GM20000 (cell line): Measurements from ENCODE around the gene ASPN.

Experiments used
- DNase-seq: peaks from one replicate; pipeline ENCODE4 v3.0.0; 2012; ENCODE audit warnings: low spot score
- CTCF ChIP-seq: IDR thresholded peaks from 2 replicates; pipeline ENCODE4 v1.5.1; 2012; ENCODE audit warnings: mild to moderate bottlenecking, control low read depth; ENCODE audit errors: extremely low read depth, missing control alignments

ASPN gene

DNA sequence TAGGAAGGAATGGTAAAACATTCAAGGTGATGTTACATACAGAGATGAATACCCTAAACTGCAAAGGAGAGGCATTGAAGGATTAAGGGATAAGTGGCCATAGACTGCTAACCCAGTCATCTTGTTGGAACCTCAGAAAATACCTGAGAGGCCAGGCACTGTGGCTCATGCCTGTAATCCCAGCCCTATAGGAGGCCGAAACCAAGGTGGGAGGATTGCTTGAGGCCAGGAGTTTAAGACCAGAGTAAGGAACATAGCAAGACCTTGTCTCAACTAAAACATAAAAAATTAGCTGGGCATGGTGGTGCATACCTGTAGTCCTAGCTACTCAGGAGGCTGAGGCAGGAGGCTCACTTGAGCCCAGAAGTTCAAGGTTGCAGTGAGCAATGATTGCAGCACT lies 42.6 kb upstream of the ASPN start:
- no peak for DNase-seq
- TF ChIP-seq CTCF: no peak

- DNase-seq: no peak
- TF ChIP-seq CTCF: no peak
Observed at GRCh38 chr9:92522983-92523970, 41.0 kb upstream of the ASPN start.

DNA sequence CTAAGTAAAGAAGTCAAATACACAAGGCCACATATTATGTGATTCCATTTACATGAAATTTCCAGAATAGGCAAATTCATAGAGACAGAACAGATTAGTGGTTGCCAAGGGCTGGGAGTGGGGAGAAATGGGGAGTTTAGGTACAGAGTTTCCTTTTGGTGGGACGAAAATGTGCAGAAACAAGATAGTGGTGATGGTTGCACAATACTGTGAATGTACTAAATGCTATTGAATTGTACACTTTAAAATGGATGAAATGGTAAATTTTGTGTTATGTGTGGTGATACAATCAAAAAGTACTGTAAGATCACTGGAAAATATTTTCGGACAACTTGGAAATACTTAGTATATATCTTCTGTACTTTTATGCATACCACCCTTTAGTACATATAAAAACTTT lies 38.5 kb upstream of the ASPN start:
- TF ChIP-seq CTCF: no peak

GRCh38 chr9:92518199-92518598 lies 35.9 kb upstream of the ASPN start:
- no peak for DNase-seq
- TF ChIP-seq CTCF: no peak

More for the DNA sequence above, 38.5 kb upstream of the ASPN start:
- DNase-seq: no peak

GRCh38 chr9:92517046-92517445 lies 34.7 kb upstream of the ASPN start:
- no peak for TF ChIP-seq CTCF
- no peak for DNase-seq

GRCh38 chr9:92516521-92516920 lies 34.2 kb upstream of the ASPN start:
- TF ChIP-seq CTCF: no peak
- DNase-seq: no peak

GRCh38 chr9:92514635-92515034 lies 32.3 kb upstream of the ASPN start:
- no peak for DNase-seq
- TF ChIP-seq CTCF: no peak
